Measurements from ENCODE around the gene WDR55. TPM values are rescaled to one million over a fixed set of nuclear protein-coding genes. Genes with fewer than 3 reads are reported as not detected.
"Not testable (repeated sequence)": the region's sequence is repeated elsewhere in the genome, so short reads cannot be mapped to it uniquely, and the experiment has no call there.

WDR55 gene, protein sequence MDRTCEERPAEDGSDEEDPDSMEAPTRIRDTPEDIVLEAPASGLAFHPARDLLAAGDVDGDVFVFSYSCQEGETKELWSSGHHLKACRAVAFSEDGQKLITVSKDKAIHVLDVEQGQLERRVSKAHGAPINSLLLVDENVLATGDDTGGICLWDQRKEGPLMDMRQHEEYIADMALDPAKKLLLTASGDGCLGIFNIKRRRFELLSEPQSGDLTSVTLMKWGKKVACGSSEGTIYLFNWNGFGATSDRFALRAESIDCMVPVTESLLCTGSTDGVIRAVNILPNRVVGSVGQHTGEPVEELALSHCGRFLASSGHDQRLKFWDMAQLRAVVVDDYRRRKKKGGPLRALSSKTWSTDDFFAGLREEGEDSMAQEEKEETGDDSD
- total RNA-seq (2014; rRNA removed; shearing (Covaris generic)): 39.1 and 45.8 TPM in 2 replicates

GRCh38 chr5:140664359-140665119, at the start of gene WDR55:
TSS of gene WDR55 (plus strand) at chr5:140664904. CDS start at chr5:140664913, 9 bp downstream.
- DNase-seq (ENCODE audit: low spot score): peak; percentile 97

DNA sequence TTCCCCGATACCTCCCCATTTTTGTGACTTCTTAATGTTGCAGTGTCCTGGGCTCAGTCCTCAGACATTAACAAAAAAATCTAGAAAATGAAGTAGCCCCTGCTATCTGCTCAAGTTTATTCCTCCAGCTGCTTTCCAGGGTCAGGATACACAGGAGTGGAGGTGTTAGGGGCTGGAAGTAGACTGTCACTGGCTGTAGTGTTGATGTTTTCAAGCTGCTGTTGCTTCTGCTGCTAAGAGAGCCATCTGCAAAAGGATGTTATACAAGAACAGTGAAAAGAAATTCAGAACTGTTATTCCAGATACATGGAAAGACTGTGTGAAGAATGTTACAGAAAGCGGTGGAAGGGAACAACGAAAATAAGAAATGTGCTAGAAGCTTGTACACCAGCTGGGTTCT, 42.4 kb upstream of the WDR55 start:
- DNase-seq (ENCODE audit: low spot score): no peak

DNA sequence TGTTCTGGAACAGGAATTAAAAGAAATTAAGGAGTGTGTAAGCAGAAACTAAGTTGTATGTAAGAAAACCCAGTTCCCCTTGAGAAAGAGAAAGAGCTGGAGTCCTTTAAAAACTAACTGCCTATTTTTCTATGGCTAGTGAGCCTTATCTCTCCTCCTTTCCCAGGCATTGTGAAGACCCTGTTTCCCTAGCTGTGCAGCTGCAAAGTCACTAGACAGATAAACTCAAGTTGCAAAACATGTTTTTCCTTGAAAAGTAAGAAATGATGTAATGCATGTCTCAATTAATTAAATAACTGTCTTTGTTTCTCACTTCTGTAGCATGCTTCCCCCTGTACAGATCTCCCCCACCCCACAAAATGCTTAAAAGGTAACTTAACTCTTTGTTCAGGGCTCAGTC, 41.6 kb upstream of the WDR55 start:
- not testable (repeated sequence) for DNase-seq (ENCODE audit: low spot score)

DNA sequence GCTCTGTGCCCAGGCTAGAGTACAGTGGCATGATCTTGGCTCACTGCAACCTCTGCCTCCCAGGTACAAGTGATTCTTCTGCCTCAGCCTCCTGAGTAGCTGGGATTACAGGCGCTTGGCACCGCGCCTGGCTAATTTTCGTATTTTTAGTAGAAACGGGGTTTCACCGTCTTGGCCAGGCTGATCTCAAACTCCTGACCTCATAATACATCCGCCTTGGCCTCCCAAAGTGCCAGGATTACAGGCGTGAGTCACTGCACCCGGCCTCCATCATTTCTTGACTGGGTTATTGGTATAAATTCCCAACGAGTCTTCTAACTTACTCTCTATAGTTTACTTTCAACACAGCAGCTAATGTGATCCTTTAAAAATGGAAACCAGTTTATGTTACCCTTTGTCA, 39.8 kb upstream of the WDR55 start:
- DNase-seq (ENCODE audit: low spot score): not testable (repeated sequence)

GRCh38 chr5:140627972-140628371, 36.7 kb upstream of the WDR55 start:
- no peak for DNase-seq (ENCODE audit: low spot score)

GRCh38 chr5:140628711-140629110, 36.0 kb upstream of the WDR55 start:
- no peak for DNase-seq (ENCODE audit: low spot score)

- no peak for DNase-seq (ENCODE audit: low spot score)
Measured at GRCh38 chr5:140630292-140631035, 34.2 kb upstream of the WDR55 start.

DNA sequence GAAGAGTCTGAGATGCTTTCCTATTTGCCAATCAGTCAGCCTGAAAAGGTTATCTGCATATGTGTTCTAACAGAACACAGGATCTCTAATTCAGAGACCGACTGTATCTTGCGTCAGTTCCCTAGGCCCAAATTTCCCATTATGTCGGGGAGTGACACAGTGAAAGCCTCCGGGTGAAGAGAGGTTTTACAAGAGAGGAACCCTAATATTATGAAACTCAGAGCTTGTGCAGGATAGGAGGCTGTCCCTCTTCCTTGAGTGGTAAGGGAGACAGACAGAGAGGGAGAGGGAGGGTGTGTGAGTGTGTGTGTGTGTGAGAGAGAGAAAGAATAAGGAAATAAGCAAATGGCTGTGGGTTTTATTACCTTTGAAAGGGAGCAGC, 33.7 kb upstream of the WDR55 start:
- no peak for DNase-seq (ENCODE audit: low spot score)

- DNase-seq (ENCODE audit: low spot score): peak; percentile 65
Measured at GRCh38 chr5:140631831-140632365, 32.8 kb upstream of the WDR55 start.

DNA sequence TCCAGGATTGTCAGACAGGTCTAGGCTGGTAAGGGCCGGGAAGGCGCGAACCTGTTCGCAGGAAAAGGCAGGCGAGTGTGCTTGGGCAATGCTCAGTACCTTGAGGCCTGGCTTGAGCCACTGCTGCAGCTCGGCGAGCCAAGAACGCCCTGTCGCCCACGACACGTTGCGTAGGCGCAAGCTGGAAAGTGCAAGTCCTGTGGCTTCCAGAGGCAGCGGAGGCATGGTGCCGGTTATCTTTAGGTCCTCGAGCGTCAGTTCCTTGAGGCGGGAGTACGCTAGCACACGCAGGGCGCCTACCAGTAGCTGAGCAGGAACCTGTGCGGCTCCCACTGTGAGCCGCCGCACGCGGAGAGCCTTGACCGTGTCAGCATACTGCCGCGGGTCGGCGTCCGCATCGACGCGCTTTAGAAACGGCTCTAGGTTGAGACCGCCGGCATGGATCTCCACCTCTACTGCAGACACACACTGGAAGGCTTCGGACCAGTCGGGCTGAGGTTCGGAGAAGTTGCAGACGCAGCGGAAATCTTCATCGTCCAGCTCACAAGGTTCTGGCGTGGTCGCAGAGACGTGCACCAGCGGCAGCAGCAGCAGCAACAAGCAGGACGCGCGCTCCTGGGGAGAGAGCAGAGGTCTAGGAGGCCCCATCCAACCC, 32.2 kb upstream of the WDR55 start:
- DNase-seq (ENCODE audit: low spot score): peak; percentile 61

DNA sequence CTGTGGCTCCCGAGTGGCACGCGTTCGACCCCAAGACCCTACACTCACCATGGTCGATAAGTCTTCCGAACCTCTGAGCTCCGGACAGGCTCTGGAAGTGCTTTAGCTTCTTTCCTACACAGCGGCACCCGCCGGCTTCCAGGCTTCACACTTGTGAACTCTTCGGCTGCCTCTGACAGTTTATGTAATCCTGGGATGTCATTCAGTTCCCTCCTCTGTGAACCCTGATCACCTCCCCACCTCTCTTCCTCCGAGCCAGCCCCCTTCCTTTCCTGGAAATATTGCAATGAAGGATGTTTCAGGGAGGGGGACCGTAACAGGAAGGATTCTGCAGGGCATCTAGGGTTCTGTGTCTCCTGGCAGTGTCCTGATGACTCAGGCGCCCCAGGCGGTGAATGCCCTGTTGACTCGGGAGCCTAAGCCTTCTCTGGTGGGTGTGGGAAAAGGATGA, 31.7 kb upstream of the WDR55 start, which contains the start of gene CD14:
CD14 (minus strand) TSS at position 155 of the 451 bp plus-strand sequence; CDS start at position 51, 104 bp downstream.
- DNase-seq (ENCODE audit: low spot score): peak; percentile 75

- no peak for DNase-seq (ENCODE audit: low spot score)
Measured at GRCh38 chr5:140633501-140633900, 31.2 kb upstream of the WDR55 start.

GRCh38 chr5:140634103-140634502, 30.6 kb upstream of the WDR55 start:
- DNase-seq (ENCODE audit: low spot score): no peak

- DNase-seq (ENCODE audit: low spot score): no peak
Measured at GRCh38 chr5:140635291-140636257, 29.1 kb upstream of the WDR55 start.

DNA sequence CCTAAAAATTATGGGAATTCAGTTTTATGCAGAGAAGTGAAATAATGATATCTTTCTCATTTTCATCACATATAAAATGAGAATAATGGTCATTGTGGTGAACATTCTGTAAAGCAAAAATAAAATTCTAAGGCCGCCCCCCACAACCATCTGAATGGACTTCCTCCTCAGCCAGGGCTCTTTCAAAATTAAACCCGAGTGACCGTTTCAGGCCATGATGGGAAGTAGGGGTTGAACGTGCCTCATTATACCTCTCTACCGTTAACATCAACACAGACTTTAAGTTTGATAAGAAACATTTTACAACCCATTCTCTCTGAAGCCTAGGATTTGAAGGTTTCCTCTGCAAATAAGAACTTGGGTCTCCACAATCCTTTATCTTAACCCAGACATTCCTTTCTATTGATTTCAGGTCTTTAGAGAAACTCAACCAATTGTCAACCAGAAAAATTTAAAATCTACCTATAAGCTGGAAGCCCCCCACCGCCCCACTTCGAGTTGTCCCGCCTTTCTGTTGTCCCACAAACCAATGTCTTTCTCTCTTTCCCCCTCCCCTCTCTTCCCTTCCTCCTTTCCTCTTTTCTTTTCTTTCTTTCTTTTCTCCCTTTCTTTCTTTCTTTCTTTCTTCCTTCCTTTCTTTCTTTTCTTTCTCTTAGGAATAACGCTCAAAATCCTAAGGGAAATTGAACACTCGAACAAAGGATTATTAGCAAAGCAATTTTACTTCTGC, 27.2 kb upstream of the WDR55 start:
- no peak for DNase-seq (ENCODE audit: low spot score)

GRCh38 chr5:140638898-140639147, 25.9 kb upstream of the WDR55 start:
- not testable (repeated sequence) for DNase-seq (ENCODE audit: low spot score)

DNA sequence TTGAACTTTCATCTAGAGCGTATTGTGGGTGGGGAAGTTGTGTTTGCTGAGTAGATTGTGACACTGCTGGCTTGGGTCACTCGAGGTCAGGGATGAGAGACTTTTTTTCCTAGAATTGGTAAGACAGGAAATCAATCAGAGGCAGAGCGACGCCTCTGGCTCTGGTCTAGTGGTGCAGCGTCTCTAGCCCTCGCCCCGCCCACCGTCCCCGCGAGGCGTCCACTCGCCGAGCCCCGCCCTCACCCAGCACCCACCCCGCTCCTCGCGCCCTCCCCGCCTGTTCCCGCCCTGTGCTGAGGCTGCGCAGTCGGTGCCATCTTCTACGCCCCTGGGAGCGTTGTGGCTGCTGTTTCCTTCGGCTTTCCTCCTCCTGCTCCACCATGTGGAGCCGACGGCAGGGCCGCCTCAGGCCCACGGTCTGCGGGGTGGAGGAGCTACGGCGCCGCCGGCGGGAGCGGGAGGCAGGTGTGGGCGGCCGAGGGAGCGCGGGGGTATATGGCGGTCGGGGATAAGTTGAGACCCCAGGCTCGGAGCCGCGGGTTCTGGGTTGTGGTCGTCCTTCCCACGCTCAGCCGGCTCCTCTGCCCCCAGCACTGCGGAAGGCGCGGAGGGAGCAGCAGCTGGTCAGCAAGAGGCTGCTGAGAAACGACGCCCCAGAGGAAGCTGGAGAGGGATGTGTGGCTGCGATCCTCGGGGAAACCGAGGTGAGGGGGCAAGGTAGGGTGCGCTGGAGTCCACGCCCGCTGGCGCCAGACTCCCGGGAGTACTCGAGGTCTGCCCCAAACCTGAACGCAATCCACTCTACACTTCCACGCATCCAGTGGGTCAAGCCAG, 25.3 kb upstream of the WDR55 start, which contains the start of gene TMCO6:
TMCO6 (plus strand) TSS at position 304 of the 834 bp plus-strand sequence; CDS start at position 381, 77 bp downstream.
- peak; percentile 98 for DNase-seq (ENCODE audit: low spot score)

GRCh38 chr5:140641716-140642115, 23.0 kb upstream of the WDR55 start:
- DNase-seq (ENCODE audit: low spot score): no peak

Data from HT-29 (cell line).